SU-DHL-6 (cell line): ENCODE measurements around the gene PCLO.
A peak's percentile ranks its signal among the peaks of the same experiment; 100 is the strongest.
"Not testable (repeated sequence)": the region's sequence is repeated elsewhere in the genome, so short reads cannot be mapped to it uniquely, and the experiment has no call there.

Source experiments
- H2AFZ ChIP-seq: fragments of 200-600 bp; sonication (generic); 2 replicates; pipeline ENCODE4 v1.6.1; 2014; ENCODE audit warnings: low read depth, mild to moderate bottlenecking, moderate library complexity, mixed read lengths, antibody characterized with exemption, low read length; ENCODE audit not compliant: severe bottlenecking
- H3F3A ChIP-seq: fragments of 200-600 bp; shearing (Covaris generic); 2 replicates; pipeline ENCODE4 v1.6.0; 2016; ENCODE audit warnings: antibody characterized with exemption, mild to moderate bottlenecking; ENCODE audit not compliant: insufficient read depth
- H3K27ac ChIP-seq: fragments of 200-600 bp; sonication (generic); 2 replicates; pipeline ENCODE4 v1.5.1; 2016; ENCODE audit warnings: low read depth, mild to moderate bottlenecking, low read length, moderate library complexity, mixed read lengths
- H3K27me3 ChIP-seq: fragments of 200-600 bp; sonication (generic), shearing (Covaris generic); 2 replicates; pipeline ENCODE4 v1.6.0; 2014; ENCODE audit warnings: mild to moderate bottlenecking, low read length
- H3K36me3 ChIP-seq: fragments of 200-600 bp; sonication (generic); 2 replicates; pipeline ENCODE4 v1.6.1; 2014; ENCODE audit warnings: mild to moderate bottlenecking, low read length, mixed read lengths
- H3K4me2 ChIP-seq: fragments of 300-600, 200-600 bp; shearing (Covaris generic), sonication (generic); 2 replicates; pipeline ENCODE4 v1.6.0; 2014; ENCODE audit warnings: low read length, low read depth, mild to moderate bottlenecking; ENCODE audit not compliant: poor library complexity, severe bottlenecking
- H3K4me3 ChIP-seq: fragments of 200-600 bp; sonication (generic); 2 replicates; pipeline ENCODE4 v1.5.1; 2014; ENCODE audit warnings: antibody characterized with exemption, low read length, mild to moderate bottlenecking, mixed read lengths; ENCODE audit not compliant: insufficient read depth, poor library complexity, severe bottlenecking
- H3K79me2 ChIP-seq: fragments of 200-600 bp; sonication (generic); 2 replicates; pipeline ENCODE4 v1.6.1; 2014; ENCODE audit warnings: mild to moderate bottlenecking, low read length, moderate library complexity; ENCODE audit not compliant: insufficient read depth
- H3K9ac ChIP-seq: fragments of 200-600 bp; sonication (generic); 2 replicates; pipeline ENCODE4 v1.7.0; 2014; ENCODE audit warnings: mild to moderate bottlenecking, low read length
- H3K9me2 ChIP-seq: fragments of 200-600 bp; sonication (generic); replicated peaks from 2 replicates; pipeline ENCODE4 v1.6.1; 2014; ENCODE audit warnings: low read length; ENCODE audit not compliant: insufficient read depth
- H3K9me3 ChIP-seq: fragments of 200-600 bp; sonication (generic); 2 replicates; pipeline ENCODE4 v1.6.1; 2014; ENCODE audit warnings: low read length, mixed read lengths; ENCODE audit not compliant: insufficient read depth
- H4K20me1 ChIP-seq: fragments of 200-600 bp; sonication (generic); 2 replicates; pipeline ENCODE4 v1.6.1; 2014; ENCODE audit warnings: low read depth, mild to moderate bottlenecking, antibody characterized with exemption, low read length, moderate library complexity, mixed read lengths
- CTCF ChIP-seq: fragments of 200-600 bp; sonication (generic); IDR thresholded peaks from one replicate; pipeline ENCODE4 v1.5.1; 2017; ENCODE audit warnings: antibody characterized with exemption, mild to moderate bottlenecking, low read length, moderate library complexity; ENCODE audit not compliant: insufficient read depth, poor library complexity, severe bottlenecking
- EZH2phosphoT487 ChIP-seq: fragments of 200-600 bp; sonication (generic), shearing (Covaris generic); conservative IDR thresholded peaks from 2 replicates; pipeline ENCODE4 v1.6.1; 2018; ENCODE audit warnings: mild to moderate bottlenecking, antibody characterized with exemption, low read length, moderate library complexity, mixed read lengths

The PCLO gene

GRCh38 chr7:82925331-82925730, 237.4 kb downstream of the PCLO start:
- Histone ChIP-seq H3K9me3 (no peaks in the 10 kb centered on the region), H3K36me3 (no peaks in the 10 kb centered on the region), H3K79me2 (no peaks in the 10 kb centered on the region), H3K9ac (no peak overlapping the region), H3F3A (no peaks in the 10 kb centered on the region), H3K9me2 (0 out of 2 replicates have a peak, but pooled peaks cover 5% of the 10 kb centered on the region), H3K4me3 (no peak overlapping the region), H3K27me3 (no peaks in the 10 kb centered on the region), H2AFZ (no peak overlapping the region), H4K20me1 (no peaks in the 10 kb centered on the region), H3K27ac (no peak overlapping the region), H3K4me2 (peak overlapping the region; percentile 14)
- no peak for TF ChIP-seq EZH2phosphoT487
- TF ChIP-seq CTCF, result no peak

- Histone ChIP-seq H3K4me3 (no peak overlapping the region), H3F3A (no peaks in the 10 kb centered on the region), H2AFZ (no peak overlapping the region), H3K9ac (no peak overlapping the region), H3K9me2 (no peaks in the 10 kb centered on the region), H3K27me3 (no peaks in the 10 kb centered on the region), H3K79me2 (no peaks in the 10 kb centered on the region), H3K4me2 (no peak overlapping the region), H3K9me3 (no peaks in the 10 kb centered on the region), H4K20me1 (no peaks in the 10 kb centered on the region), H3K36me3 (no peaks in the 10 kb centered on the region), H3K27ac (no peak overlapping the region)
- TF ChIP-seq EZH2phosphoT487, result no peak
- TF ChIP-seq CTCF, result no peak
Measured at GRCh38 chr7:82906502-82906901, 256.2 kb downstream of the PCLO start.

GRCh38 chr7:82904871-82905270, 257.8 kb downstream of the PCLO start:
- no peak overlapping the region for H2AFZ ChIP-seq

GRCh38 chr7:82901098-82901497, 261.6 kb downstream of the PCLO start:
- H3K9me2 ChIP-seq, H3K9ac ChIP-seq, H3K79me2 ChIP-seq, H3K36me3 ChIP-seq, H3K27me3 ChIP-seq, H3K27ac ChIP-seq, H3K4me3 ChIP-seq, H3F3A ChIP-seq, H3K4me2 ChIP-seq, H3K9me3 ChIP-seq, H4K20me1 ChIP-seq, H2AFZ ChIP-seq: not testable (repeated sequence)

More at GRCh38 chr7:82904871-82905270, 257.8 kb downstream of the PCLO start:
- Histone ChIP-seq H3K9me2 (no peaks in the 10 kb centered on the region), H3K4me3 (no peak overlapping the region), H3K9me3 (no peaks in the 10 kb centered on the region), H3F3A (no peaks in the 10 kb centered on the region), H3K36me3 (no peaks in the 10 kb centered on the region), H3K27ac (no peak overlapping the region), H3K27me3 (no peaks in the 10 kb centered on the region), H3K4me2 (no peak overlapping the region), H4K20me1 (no peaks in the 10 kb centered on the region), H3K9ac (no peak overlapping the region), H3K79me2 (no peaks in the 10 kb centered on the region)
- TF ChIP-seq EZH2phosphoT487, result no peak
- no peak for TF ChIP-seq CTCF
